ENCODE results near the gene SAPCD2.

GRCh38 chr9:137049544-137050449 lies 20.6 kb downstream of the SAPCD2 start:
- TF ChIP-seq CTCF (optimal IDR thresholded peaks at IDR 0.05 in 1 of 3, IDR thresholded peaks at IDR 0.05 in 1 of 3, conservative IDR thresholded peaks at IDR 0.05 in 1 of 3; ENCODE audit: extremely low read depth in 1 of 3, insufficient read depth in 2 of 3, low read length in 3 of 3), result peak; percentile 25 to 74 (median 68)
- TF ChIP-seq EZH2 (IDR thresholded peaks at IDR 0.05; ENCODE audit: low read length), result no peak
